Vagina (tissue), 2 donors: Measurements from ENCODE around the gene SNTB2. TPM values are rescaled to one million over a fixed set of nuclear protein-coding genes. Genes with fewer than 3 reads are reported as not detected.

Experiments
- DNase-seq, 2 donors: peaks; one replicate each; pipeline ENCODE4 v3.0.0-alpha.2; 2017; ENCODE audit errors: extremely low spot score in 2 of 2
- H3K27ac ChIP-seq: fragments of 200-600 bp; sonication (generic); one replicate; pipeline ENCODE4 v1.5.1; 2019
- H3K27me3 ChIP-seq: fragments of 200-600 bp; sonication (generic); one replicate; pipeline ENCODE4 v1.5.1; 2019
- H3K36me3 ChIP-seq, 2 donors: fragments of 200-600 bp; sonication (generic); one replicate each; pipeline ENCODE4 v1.5.1; 2017 to 2019
- H3K4me1 ChIP-seq: fragments of 200-600 bp; sonication (generic); one replicate; pipeline ENCODE4 v1.5.1; 2019
- H3K4me3 ChIP-seq, 2 donors: fragments of 200-600 bp; sonication (generic); 1 replicate in 1 of 2; 2 replicates in 1 of 2; pipeline ENCODE4 v1.5.1; 2016 to 2019
- H3K9me3 ChIP-seq: fragments of 200-600 bp; sonication (generic); one replicate; pipeline ENCODE4 v1.5.1; 2019
- CTCF ChIP-seq, 3 experiments: fragments of 450-650 bp in 2 of 3; fragments of 200-600 bp in 1 of 3; sonication (generic) in 1 of 3; IDR thresholded peaks; one replicate each; pipeline ENCODE4 v1.5.1; 2017 to 2019; ENCODE audit warnings: antibody characterized with exemption in 3 of 3, mild to moderate bottlenecking in 2 of 3, moderate library complexity in 2 of 3
- POLR2A ChIP-seq, 2 donors: fragments of 450-650 bp; IDR thresholded peaks; one replicate each; pipeline ENCODE4 v1.6.1; 2017; ENCODE audit warnings: antibody characterized with exemption in 2 of 2, mild to moderate bottlenecking in 2 of 2, moderate library complexity in 2 of 2
- POLR2AphosphoS5 ChIP-seq, 2 donors: sonication (generic); formaldehyde crosslinking; IDR thresholded peaks; one replicate each; pipeline ENCODE4 v1.9.0; 2017; ENCODE audit warnings: antibody characterized with exemption in 2 of 2, mild to moderate bottlenecking in 2 of 2, low read depth in 1 of 2; ENCODE audit not compliant: insufficient read depth in 1 of 2
- intact Hi-C: fragments of 100-400 bp; cut with DNase I; formaldehyde crosslinking; loops from one replicate; pipeline ENCODE4 v1.15.1; 2023
- total RNA-seq: library from RNA; depleted of rRNA; stranded (reverse); fragments of >200 nt; gene quantifications from one replicate; pipeline ENCODE4 v1.2.3, GENCODE V29; 2016

SNTB2 gene
- total RNA-seq, 1 donor from 2014 or later, result 50.8 TPM

GRCh38 chr16:69345923-69346322 lies 159.0 kb downstream of the SNTB2 start:
- intact Hi-C loops, result no loop called here
- no peak for DNase-seq
- no peak overlapping the region for H3K27ac ChIP-seq
- TF ChIP-seq POLR2A (IDR thresholded peaks at IDR 0.05) (no peak), POLR2AphosphoS5 (IDR thresholded peaks at IDR 0.05; ENCODE audit: insufficient read depth in 1 of 2, low read depth in 1 of 2) (no peak), CTCF (IDR thresholded peaks at IDR 0.05) (no peak)
- peaks cover 3% of the 10 kb centered on the region for H3K4me1 ChIP-seq
- H3K27me3 ChIP-seq, result no peaks in the 10 kb centered on the region
- H3K9me3 ChIP-seq, result no peaks in the 10 kb centered on the region
- peaks cover 0 to 24% of the 10 kb centered on the region in 2 donors for H3K36me3 ChIP-seq
- H3K4me3 ChIP-seq, result no peak overlapping the region

GRCh38 chr16:69346683-69347082 lies 159.7 kb downstream of the SNTB2 start:
- intact Hi-C loops, result no loop called here
- TF ChIP-seq POLR2AphosphoS5 (IDR thresholded peaks at IDR 0.05; ENCODE audit: insufficient read depth in 1 of 2, low read depth in 1 of 2), result no peak
- no peak for TF ChIP-seq CTCF (IDR thresholded peaks at IDR 0.05)
- TF ChIP-seq POLR2A (IDR thresholded peaks at IDR 0.05), result no peak
- no peaks in the 10 kb centered on the region for H3K27me3 ChIP-seq
- peaks cover 0 to 19% of the 10 kb centered on the region in 2 donors for H3K36me3 ChIP-seq
- H3K4me1 ChIP-seq, result no peaks in the 10 kb centered on the region
- DNase-seq, result no peak
- no peaks in the 10 kb centered on the region for H3K9me3 ChIP-seq
- H3K4me3 ChIP-seq, result no peak overlapping the region
- H3K27ac ChIP-seq, result no peak overlapping the region

GRCh38 chr16:69348222-69348621 lies 161.3 kb downstream of the SNTB2 start:
- Histone ChIP-seq H3K27ac (no peak overlapping the region), H3K36me3 (peaks cover 0 to 6% of the 10 kb centered on the region in 2 donors), H3K27me3 (no peaks in the 10 kb centered on the region), H3K9me3 (no peaks in the 10 kb centered on the region), H3K4me1 (no peaks in the 10 kb centered on the region), H3K4me3 (no peak overlapping the region)
- TF ChIP-seq POLR2A (IDR thresholded peaks at IDR 0.05), result no peak
- no peak for TF ChIP-seq POLR2AphosphoS5 (IDR thresholded peaks at IDR 0.05; ENCODE audit: insufficient read depth in 1 of 2, low read depth in 1 of 2)
- no peak for TF ChIP-seq CTCF (IDR thresholded peaks at IDR 0.05)
- intact Hi-C loops, result no loop called here
- no peak for DNase-seq

- Histone ChIP-seq H3K4me1 (no peaks in the 10 kb centered on the region), H3K27ac (no peak overlapping the region), H3K4me3 (no peak overlapping the region), H3K9me3 (no peaks in the 10 kb centered on the region), H3K27me3 (no peaks in the 10 kb centered on the region), H3K36me3 (peaks cover 0 to 3% of the 10 kb centered on the region in 2 donors)
- TF ChIP-seq CTCF (IDR thresholded peaks at IDR 0.05), result no peak
- TF ChIP-seq POLR2A (IDR thresholded peaks at IDR 0.05), result no peak
- no peak for TF ChIP-seq POLR2AphosphoS5 (IDR thresholded peaks at IDR 0.05; ENCODE audit: insufficient read depth in 1 of 2, low read depth in 1 of 2)
- no peak for DNase-seq
- intact Hi-C loops, result no loop called here
Observed at GRCh38 chr16:69349536-69349935, 162.6 kb downstream of the SNTB2 start.

- no peak for DNase-seq
- peaks cover 0 to 14% of the 10 kb centered on the region in 2 donors for H3K36me3 ChIP-seq
Observed at GRCh38 chr16:69350536-69351133, 163.7 kb downstream of the SNTB2 start.

More at GRCh38 chr16:69350536-69351133, 163.7 kb downstream of the SNTB2 start:
- no peak overlapping the region for H3K4me3 ChIP-seq
- H3K27me3 ChIP-seq, result no peaks in the 10 kb centered on the region
- no peaks in the 10 kb centered on the region for H3K4me1 ChIP-seq
- intact Hi-C loops, result no loop called here
- H3K27ac ChIP-seq, result no peak overlapping the region
- TF ChIP-seq POLR2A (IDR thresholded peaks at IDR 0.05) (no peak), POLR2AphosphoS5 (IDR thresholded peaks at IDR 0.05; ENCODE audit: insufficient read depth in 1 of 2, low read depth in 1 of 2) (no peak), CTCF (IDR thresholded peaks at IDR 0.05) (no peak)
- H3K9me3 ChIP-seq, result no peaks in the 10 kb centered on the region
